K562 (cell line): ENCODE measurements around the gene AREL1. TPM values are rescaled to one million over a fixed set of nuclear protein-coding genes. Genes with fewer than 3 reads are reported as not detected.

Experiments used
- ATAC-seq: fragments of 200-7000 bp; cut with Tn5 transposase; 3 replicates; pipeline ENCODE4 v1.9.1; 2020; ENCODE audit warnings: moderate library complexity
- BruUV-seq: library from RNA; stranded (reverse); fragments of 400-500 nt; replicated peaks from 2 replicates; lab custom pipeline; 2021; lab: Mats Ljungman, UMichigan
- CTCF ChIA-PET: fragments of 300-600 bp; formaldehyde crosslinking; extraction: SDS; loops from one replicate; lab custom pipeline; 2021; ENCODE audit warnings: low intra/inter-chr PET ratio; lab: Yijun Ruan, JAX
- POLR2A ChIA-PET: fragments of 300-600, 350-650 bp; sonication (Branson Sonifier 250); formaldehyde crosslinking; extraction: SDS; loops from one replicate; lab custom pipeline; 2021; ENCODE audit warnings: antibody characterized with exemption, inconsistent platforms; lab: Yijun Ruan, JAX
- DNase-seq, 4 experiments: peaks; one replicate each; pipeline versions ENCODE4 v3.0.0 to v3.0.0-alpha.2; 2011 to 2018; ENCODE audit warnings: low spot score in 3 of 4, mixed read lengths in 3 of 4; ENCODE audit errors: extremely low read depth in 1 of 4
- FAIRE-seq: peaks from 2 replicates; lab custom pipeline; 2011; peaks lifted over from hg19 to GRCh38; lab: Jason Lieb, UNC
- H2AFZ ChIP-seq: 2 replicates; pipeline ENCODE4 v1.6.0; 2011; ENCODE audit warnings: low read depth, low read length, control low read depth, inconsistent platforms
- H3K27ac ChIP-seq: fragments of 200-600 bp; 3 replicates; pipeline ENCODE4 v1.8.0; 2011; ENCODE audit warnings: low read depth, mild to moderate bottlenecking, control low read depth, inconsistent platforms, low read length, moderate library complexity, mixed read lengths; ENCODE audit errors: extremely low read depth
- H3K27me3 ChIP-seq, 2 experiments: fragments of 300-600 bp in 1 of 2; 2 replicates in 1 of 2; 3 replicates in 1 of 2; pipeline versions ENCODE4 v1.6.0 to v1.8.0; 2011; ENCODE audit warnings: inconsistent platforms in 2 of 2, low read length in 2 of 2, mild to moderate bottlenecking in 1 of 2, mixed read lengths in 1 of 2, moderate library complexity in 1 of 2; ENCODE audit not compliant: control insufficient read depth in 2 of 2, insufficient read depth in 2 of 2
- H3K36me3 ChIP-seq: fragments of 300-600 bp; 3 replicates; pipeline ENCODE4 v1.8.0; 2011; ENCODE audit warnings: mild to moderate bottlenecking, low read length, inconsistent platforms; ENCODE audit not compliant: control insufficient read depth, insufficient read depth
- H3K4me1 ChIP-seq, 2 experiments: fragments of 200-600 bp in 1 of 2; replicated peaks in 1 of 2; 2 replicates in 1 of 2; 3 replicates in 1 of 2; pipeline versions ENCODE4 v1.5.1 to v1.8.0; 2011; ENCODE audit warnings: inconsistent platforms in 2 of 2, low read length in 2 of 2, mild to moderate bottlenecking in 1 of 2, mixed read lengths in 1 of 2, moderate library complexity in 1 of 2; ENCODE audit not compliant: control insufficient read depth in 2 of 2, insufficient read depth in 2 of 2
- H3K4me2 ChIP-seq: 2 replicates; pipeline ENCODE4 v1.6.1; 2011; ENCODE audit warnings: low read length, control low read depth, inconsistent platforms, mixed read lengths; ENCODE audit not compliant: insufficient read depth
- H3K4me3 ChIP-seq: fragments of 200-600 bp; sonication (generic), shearing (Covaris generic); 2 replicates; pipeline ENCODE4 v1.5.1; 2016; ENCODE audit warnings: control low read depth, inconsistent platforms
- H3K79me2 ChIP-seq: fragments of 200-600 bp; 3 replicates; pipeline ENCODE4 v1.8.0; 2011; ENCODE audit warnings: low read length, inconsistent platforms; ENCODE audit not compliant: control insufficient read depth, insufficient read depth
- H3K9ac ChIP-seq, 2 experiments: 2 replicates each; pipeline versions ENCODE4 v1.6.0 to v1.6.1; 2011; ENCODE audit warnings: low read depth in 2 of 2, low read length in 2 of 2, control low read depth in 1 of 2, inconsistent platforms in 1 of 2, mild to moderate bottlenecking in 1 of 2, mixed read lengths in 1 of 2; ENCODE audit not compliant: insufficient read depth in 1 of 2
- H3K9me1 ChIP-seq: one replicate; pipeline ENCODE4 v1.6.0; 2011; ENCODE audit warnings: inconsistent platforms, mild to moderate bottlenecking, low read length, moderate library complexity; ENCODE audit not compliant: control insufficient read depth, insufficient read depth
- H3K9me3 ChIP-seq: replicated peaks from 2 replicates; pipeline ENCODE4 v1.5.1; 2011; ENCODE audit warnings: low read depth, low read length, inconsistent platforms; ENCODE audit not compliant: control insufficient read depth, insufficient read depth
- H4K20me1 ChIP-seq: replicated peaks from 2 replicates; pipeline ENCODE4 v1.6.1; 2011; ENCODE audit warnings: low read length, inconsistent platforms, mixed read lengths; ENCODE audit not compliant: control insufficient read depth, insufficient read depth
- HNRNPUL1 ChIP-seq: fragments of 200-400 bp; formaldehyde crosslinking; IDR thresholded peaks from 2 replicates; pipeline ENCODE4 v1.6.1; 2017; ENCODE audit warnings: low read length
- IRF1 ChIP-seq: sonication (generic); formaldehyde crosslinking; IDR thresholded peaks from 2 replicates; pipeline ENCODE4 v1.8.0; 2022; ENCODE audit warnings: missing genetic modification reagents, mild to moderate bottlenecking, borderline replicate concordance
- SPI1 ChIP-seq: IDR thresholded peaks from 2 replicates; pipeline ENCODE4 v1.6.1; 2011; ENCODE audit warnings: low read depth, low read length, control low read depth, borderline replicate concordance
- ZBTB40 ChIP-seq, 2 experiments: fragments of 450-650 bp in 1 of 2; sonication (generic) in 1 of 2; formaldehyde crosslinking in 1 of 2; IDR thresholded peaks; 2 replicates each; pipeline versions ENCODE4 v1.7.1 to v1.9.0; 2016 to 2022; ENCODE audit warnings: inconsistent platforms in 1 of 2, mild to moderate bottlenecking in 1 of 2, missing genetic modification reagents in 1 of 2
- ZNF140 ChIP-seq: fragments of 250-450 bp; sonication (Bioruptor Pico); IDR thresholded peaks from 2 replicates; pipeline ENCODE4 v1.8.0; 2021; ENCODE audit warnings: moderate library complexity, mild to moderate bottlenecking, inconsistent platforms
- ZNF384 ChIP-seq: IDR thresholded peaks from 2 replicates; pipeline ENCODE4 v1.6.1; 2012; ENCODE audit warnings: low read depth, low read length, improper control_type of control experiment
- WGBS: fragments of 100-300 bp; shearing (Covaris generic); methylation state at CpG from one replicate; pipeline ENCODE4 v1.1.6; 2016; ENCODE audit warnings: low coverage, mixed read lengths; ENCODE audit not compliant: insufficient coverage; ENCODE audit errors: missing lambda C conversion rate; 5-methylcytosine and 5-hydroxymethylcytosine counted together
- in situ Hi-C: fragments of 300-500 bp; cut with MboI; formaldehyde crosslinking; loops from 4 replicates; pipeline ENCODE4 v1.15.0; 2018; ENCODE audit warnings: inconsistent platforms, mixed read lengths
- intact Hi-C: fragments of 100-400 bp; cut with micrococcal nuclease; formaldehyde crosslinking; loops from 2 replicates; pipeline ENCODE4 v1.14.2; 2022
- polyA plus RNA-seq, 8 experiments: library from polyadenylated mRNA; depleted of rRNA in 4 of 8; stranded (reverse) in 5 of 8; unstranded in 3 of 8; fragments of >200 nt; fragmentation: Nextera tagmentation in 2 of 8; fragmentation: Illumina TruSeq in 1 of 8; extraction: Ambion mirVana in 2 of 8; extraction: Trizol in 1 of 8; gene quantifications; 2 replicates each; pipeline versions ENCODE4 v1.2.1 to v1.2.3, GENCODE V29; 2011 to 2014; ENCODE audit warnings: inconsistent platforms in 1 of 8, missing spikeins in 1 of 8
- total RNA-seq, 7 experiments: library from RNA; depleted of rRNA in 6 of 7; stranded (reverse); fragments of >200 nt in 6 of 7; fragmentation: Illumina TruSeq in 2 of 7; extraction: Trizol in 2 of 7; gene quantifications; 2 replicates each; pipeline versions ENCODE4 v1.2.1 to v1.2.3, GENCODE V29; 2011 to 2021; ENCODE audit warnings: low replicate concordance in 1 of 7

The AREL1 gene
- total and polyA plus RNA-seq, 9 of the 15 experiments (the other 6 are each of a cell fraction or from before 2014, with no cell fraction given), result 6.0 to 24.8 (median 16.6) TPM

- Histone ChIP-seq H3K9me3 (no peaks in the 10 kb centered on the region), H3K4me3 (no peak overlapping the region), H4K20me1 (no peaks in the 10 kb centered on the region), H2AFZ (no peak overlapping the region), H3K36me3 (no peaks in the 10 kb centered on the region), H3K9ac (no peak overlapping the region), H3K27me3 (peaks cover 0 to 11% of the 10 kb centered on the region in 2 experiments; a peak in 2 of 5 replicates), H3K9me1 (no peaks in the 10 kb centered on the region), H3K4me1 (no peaks in the 10 kb centered on the region; a peak in 1 of 5 replicates), H3K79me2 (no peaks in the 10 kb centered on the region), H3K27ac (no peak overlapping the region), H3K4me2 (no peak overlapping the region)
- FAIRE-seq, result no peak
- ChIA-PET CTCF (no interaction called here), POLR2A (no interaction called here)
- intact Hi-C loops, result no loop called here
- TF ChIP-seq ZNF384 (0 out of 2 replicates have a peak, but pooled peaks have one; percentile 17), SPI1 (peak; percentile 94), HNRNPUL1 (no peak)
- 6% methylated on average over 7 of the region's 8 CpGs for WGBS
- ATAC-seq, result no peak
- DNase-seq, result no peak
- BruUV-seq, result no TSS peak
- in situ Hi-C loops, result no loop called here
Observed at GRCh38 chr14:74627076-74627475, 85.8 kb downstream of the AREL1 start.

DNA sequence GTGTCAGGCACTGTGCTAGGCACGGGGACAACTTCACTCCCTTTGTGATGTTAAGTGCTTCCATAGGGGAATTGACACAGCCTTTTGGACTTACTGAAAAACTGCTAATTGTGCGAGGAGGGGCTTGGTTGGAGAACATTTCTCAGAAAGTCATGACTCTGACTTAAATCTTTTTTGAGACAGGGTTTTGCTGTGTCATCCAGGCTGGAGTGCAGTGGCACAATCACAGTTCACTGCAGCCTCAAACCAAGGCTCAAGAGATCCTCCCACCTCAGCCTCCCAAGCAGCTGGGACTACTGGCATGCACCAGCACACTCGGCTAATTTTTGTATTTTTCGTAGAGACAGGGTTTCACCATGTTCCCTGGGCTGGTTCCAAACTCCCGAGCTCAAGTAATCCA is 90.6 kb downstream of the AREL1 start:
- no peak overlapping the region for H3K4me2 ChIP-seq
- in situ Hi-C loops, result no loop called here
- ChIA-PET POLR2A (no interaction called here), CTCF (no interaction called here)
- no peak overlapping the region for H3K9ac ChIP-seq
- intact Hi-C loops, result no loop called here
- H2AFZ ChIP-seq, result no peak overlapping the region
- H3K4me3 ChIP-seq, result no peak overlapping the region
- ATAC-seq (no peak), DNase-seq (no peak), FAIRE-seq (no peak)
- H3K9me3 ChIP-seq, result no peaks in the 10 kb centered on the region
- H3K79me2 ChIP-seq, result no peaks in the 10 kb centered on the region
- peaks cover 21 to 24% of the 10 kb centered on the region in 2 experiments; a peak in 4 of 5 replicates for H3K4me1 ChIP-seq
- H3K27me3 ChIP-seq, result no peaks in the 10 kb centered on the region
- H4K20me1 ChIP-seq, result no peaks in the 10 kb centered on the region
- no TSS peak for BruUV-seq
- 13% methylated on average over 5 of the region's 5 CpGs for whole genome bisulfite sequencing
- H3K36me3 ChIP-seq, result no peaks in the 10 kb centered on the region
- H3K9me1 ChIP-seq, result no peaks in the 10 kb centered on the region
- no peak overlapping the region for H3K27ac ChIP-seq
- TF ChIP-seq ZBTB40 (IDR thresholded peaks at IDR 0.05), result no peak
- no peak for TF ChIP-seq ZBTB40 (CRISPR knock-in tag; IDR thresholded peaks at IDR 0.05)
- no peak for TF ChIP-seq IRF1 (CRISPR knock-in tag)
- TF ChIP-seq ZNF140 (CRISPR knock-in tag), result no peak
